IMR-90 (cell line): Measurements from ENCODE around the gene C3orf70. TPM values are rescaled to one million over a fixed set of nuclear protein-coding genes. Genes with fewer than 3 reads are reported as not detected.

ENCODE experiments used
- ATAC-seq: fragments of 200-7000 bp; cut with Tn5 transposase; 2 replicates; pipeline ENCODE4 v1.9.1; 2020; ENCODE audit warnings: low read depth, mild to moderate bottlenecking, moderate library complexity
- BruUV-seq: library from RNA; stranded (reverse); fragments of 400-500 nt; replicated peaks from 2 replicates; lab custom pipeline; 2021; lab: Mats Ljungman, UMichigan
- CTCF ChIA-PET: fragments of 300-600 bp; formaldehyde crosslinking; extraction: SDS; loops from one replicate; lab custom pipeline; 2021; ENCODE audit warnings: antibody characterized with exemption; lab: Yijun Ruan, JAX
- POLR2A ChIA-PET: fragments of 300-600 bp; sonication (Branson Sonifier 250); formaldehyde crosslinking; loops from one replicate; lab custom pipeline; 2022; ENCODE audit warnings: antibody characterized with exemption; ENCODE audit not compliant: unreplicated experiment; lab: Charles Lee
- DNase-seq: peaks from one replicate; pipeline ENCODE4 v3.0.0; 2013
- H2AFZ ChIP-seq: replicated peaks from 2 replicates; pipeline ENCODE3; 2013; ENCODE audit warnings: low read length, mild to moderate bottlenecking; ENCODE audit not compliant: poor library complexity
- H2AK5ac ChIP-seq: 2 replicates; pipeline ENCODE4 v1.6.1; 2013; ENCODE audit warnings: low read depth, low read length, inconsistent platforms
- H2AK9ac ChIP-seq: replicated peaks from 2 replicates; pipeline ENCODE3; 2013; ENCODE audit warnings: mild to moderate bottlenecking, low read depth, low read length, moderate library complexity; ENCODE audit not compliant: poor library complexity
- H2BK120ac ChIP-seq: 2 replicates; pipeline ENCODE4 v1.6.1; 2013; ENCODE audit warnings: low read depth, low read length, inconsistent platforms
- H2BK15ac ChIP-seq: 3 replicates; pipeline ENCODE4 v1.6.1; 2013; ENCODE audit warnings: low read depth, low read length, inconsistent platforms
- H2BK20ac ChIP-seq: 2 replicates; pipeline ENCODE4 v1.6.1; 2013; ENCODE audit warnings: low read depth, mild to moderate bottlenecking, inconsistent platforms, low read length, moderate library complexity
- H2BK5ac ChIP-seq: 2 replicates; pipeline ENCODE4 v1.6.1; 2013; ENCODE audit warnings: mild to moderate bottlenecking, low read depth, low read length, inconsistent platforms; ENCODE audit not compliant: poor library complexity, severe bottlenecking
- H3K14ac ChIP-seq: replicated peaks from 2 replicates; pipeline ENCODE4 v1.6.1; 2013; ENCODE audit warnings: low read depth, low read length, inconsistent platforms
- H3K18ac ChIP-seq: 2 replicates; pipeline ENCODE4 v1.6.1; 2013; ENCODE audit warnings: low read depth, low read length, control low read depth
- H3K23ac ChIP-seq: 2 replicates; pipeline ENCODE4 v1.6.1; 2013; ENCODE audit warnings: low read depth, low read length, inconsistent platforms
- H3K27ac ChIP-seq: 2 replicates; pipeline ENCODE4 v1.5.1; 2013; ENCODE audit warnings: mild to moderate bottlenecking, control low read depth, low read length; ENCODE audit not compliant: insufficient read depth
- H3K27me3 ChIP-seq: 2 replicates; pipeline ENCODE4 v1.6.1; 2013; ENCODE audit warnings: low read length; ENCODE audit not compliant: control insufficient read depth, insufficient read depth
- H3K36me3 ChIP-seq: 2 replicates; pipeline ENCODE4 v1.6.1; 2013; ENCODE audit warnings: low read length, mixed read lengths; ENCODE audit not compliant: control insufficient read depth, insufficient read depth
- H3K4ac ChIP-seq: 2 replicates; pipeline ENCODE4 v1.6.1; 2013; ENCODE audit warnings: low read depth, low read length, inconsistent platforms
- H3K4me1 ChIP-seq: 2 replicates; pipeline ENCODE4 v1.6.1; 2013; ENCODE audit warnings: low read length, mixed read lengths; ENCODE audit not compliant: control insufficient read depth, insufficient read depth
- H3K4me2 ChIP-seq: 2 replicates; pipeline ENCODE4 v1.6.1; 2013; ENCODE audit warnings: low read depth, mild to moderate bottlenecking, control low read depth, low read length, moderate library complexity
- H3K4me3 ChIP-seq: 2 replicates; pipeline ENCODE4 v1.5.1; 2013; ENCODE audit warnings: low read depth, mild to moderate bottlenecking, control low read depth, low read length, moderate library complexity; ENCODE audit not compliant: insufficient read depth
- H3K56ac ChIP-seq: 2 replicates; pipeline ENCODE4 v1.6.1; 2013; ENCODE audit warnings: low read length, inconsistent platforms; ENCODE audit not compliant: insufficient read depth; ENCODE audit errors: extremely low read depth
- H3K79me1 ChIP-seq, 2 experiments: 2 replicates each; pipeline ENCODE4 v1.6.1; 2013; ENCODE audit warnings: low read length in 2 of 2, inconsistent platforms in 1 of 2, low read depth in 1 of 2
- H3K9ac ChIP-seq: 2 replicates; pipeline ENCODE4 v1.6.1; 2013; ENCODE audit warnings: low read depth, low read length, control low read depth
- H3K9me1 ChIP-seq: 2 replicates; pipeline ENCODE4 v1.6.1; 2013; ENCODE audit warnings: low read length, inconsistent platforms; ENCODE audit not compliant: insufficient read depth
- H3K9me3 ChIP-seq: 2 replicates; pipeline ENCODE4 v1.6.1; 2013; ENCODE audit warnings: low read length; ENCODE audit not compliant: control insufficient read depth, insufficient read depth
- H4K20me1 ChIP-seq: 2 replicates; pipeline ENCODE4 v1.6.1; 2013; ENCODE audit warnings: low read length, inconsistent platforms; ENCODE audit not compliant: insufficient read depth
- H4K5ac ChIP-seq: 2 replicates; pipeline ENCODE4 v1.6.1; 2013; ENCODE audit warnings: mild to moderate bottlenecking, low read depth, low read length, control low read depth
- H4K8ac ChIP-seq, 2 experiments: 2 replicates each; pipeline ENCODE4 v1.6.1; 2013; ENCODE audit warnings: low read depth in 2 of 2, low read length in 2 of 2, control low read depth in 1 of 2, inconsistent platforms in 1 of 2
- H4K91ac ChIP-seq: 2 replicates; pipeline ENCODE4 v1.6.1; 2013; ENCODE audit warnings: low read depth, low read length, inconsistent platforms; ENCODE audit not compliant: insufficient read depth
- BHLHE40 ChIP-seq: fragments of 150-350 bp; IDR thresholded peaks from 2 replicates; pipeline ENCODE4 v1.6.1; 2016; ENCODE audit warnings: mild to moderate bottlenecking, low read depth, low read length
- CEBPB ChIP-seq: IDR thresholded peaks from 2 replicates; pipeline ENCODE4 v1.6.1; 2012; ENCODE audit warnings: low read depth, low read length, improper control_type of control experiment
- CTCF ChIP-seq: conservative IDR thresholded peaks from 2 replicates; pipeline ENCODE4 v1.5.1; 2012; ENCODE audit warnings: mild to moderate bottlenecking, low read depth, low read length, improper control_type of control experiment
- MAFK ChIP-seq: IDR thresholded peaks from 2 replicates; pipeline ENCODE4 v1.6.1; 2012; ENCODE audit warnings: low read depth, low read length, improper control_type of control experiment
- MAZ ChIP-seq: IDR thresholded peaks from 2 replicates; pipeline ENCODE4 v1.6.1; 2012; ENCODE audit warnings: low read depth, mild to moderate bottlenecking, low read length, improper control_type of control experiment, moderate library complexity, borderline replicate concordance
- POLR2A ChIP-seq: IDR thresholded peaks from 2 replicates; pipeline ENCODE4 v1.6.1; 2012; ENCODE audit warnings: mild to moderate bottlenecking, low read depth, low read length
- WGBS, 2 experiments: methylation state at CpG; one replicate each; pipeline versions ENCODE4 v1.1.5 to v1.1.7; 2013; ENCODE audit warnings: missing lambda C conversion rate in 2 of 2; ENCODE audit not compliant: insufficient read length in 1 of 2; ENCODE audit errors: extremely low coverage in 2 of 2; 5-methylcytosine and 5-hydroxymethylcytosine counted together
- dilution Hi-C: fragments of 300-500 bp; cut with HindIII; formaldehyde crosslinking; loops from one replicate; pipeline ENCODE4 v1.14.3; 2018; ENCODE audit warnings: low sequenced_read_pairs; ENCODE audit not compliant: unreplicated experiment
- in situ Hi-C: fragments of 300-500 bp; cut with MboI; formaldehyde crosslinking; loops from 3 replicates; pipeline ENCODE4 v1.14.3; 2019; ENCODE audit warnings: low sequenced_read_pairs, inconsistent platforms, mixed read lengths
- intact Hi-C: fragments of 100-400 bp; cut with micrococcal nuclease; formaldehyde crosslinking; loops from 2 replicates; pipeline ENCODE4 v1.10.0; 2022
- polyA plus RNA-seq, 3 experiments: library from polyadenylated mRNA; depleted of rRNA; stranded (reverse); fragments of >200 nt; gene quantifications; 2 replicates each; pipeline ENCODE4 v1.2.3, GENCODE V29; 2012; ENCODE audit warnings: low replicate concordance in 1 of 3
- total RNA-seq: library from RNA; depleted of rRNA; stranded (reverse); fragments of >200 nt; gene quantifications from 2 replicates; pipeline ENCODE4 v1.2.3, GENCODE V29; 2012

The C3orf70 gene
- total and polyA plus RNA-seq, 2 of the 4 experiments (the other 2 are of a cell fraction), result 0.96 to 1.8 TPM

GRCh38 chr3:185056908-185057307 lies 96.0 kb downstream of the C3orf70 start:
- no peak for TF ChIP-seq CEBPB
- no peak for TF ChIP-seq BHLHE40
- TF ChIP-seq MAFK, result no peak
- TF ChIP-seq MAZ, result no peak
- no peak for TF ChIP-seq CTCF
- no peak for TF ChIP-seq POLR2A
- Histone ChIP-seq H3K36me3 (peaks cover 6% of the 10 kb centered on the region), H2AK9ac (no peak overlapping the region), H4K5ac (no peak overlapping the region), H3K56ac (no peak overlapping the region), H3K4ac (no peak overlapping the region), H3K79me1 (no peaks in the 10 kb centered on the region), H3K4me2 (no peak overlapping the region), H3K14ac (no peak overlapping the region), H3K4me1 (no peaks in the 10 kb centered on the region), H3K27ac (no peak overlapping the region), H2BK120ac (no peak overlapping the region), H3K9me1 (no peaks in the 10 kb centered on the region), H2BK15ac (no peak overlapping the region), H2BK5ac (no peak overlapping the region), H3K18ac (no peak overlapping the region), H2AFZ (no peak overlapping the region), H4K20me1 (no peaks in the 10 kb centered on the region), H3K9ac (no peak overlapping the region), H4K8ac (no peak overlapping the region), H3K27me3 (no peaks in the 10 kb centered on the region), H2BK20ac (no peak overlapping the region), H3K4me3 (no peak overlapping the region), H3K23ac (no peak overlapping the region), H4K91ac (no peak overlapping the region), H3K9me3 (peaks cover 2% of the 10 kb centered on the region; the same call in 1 of the 2 replicates), H2AK5ac (no peak overlapping the region)
- no peak for DNase-seq
- in situ Hi-C loops, result no loop called here
- dilution Hi-C loops, result no loop called here
- ChIA-PET CTCF (no interaction called here), POLR2A (no interaction called here)
- BruUV-seq, result no TSS peak
- no peak for ATAC-seq
- WGBS, 2 experiments, result no CpG with 5 or more reads among the region's 2 CpGs
- intact Hi-C loops, result no loop called here
